GM12875 (cell line): ENCODE measurements around the gene FLVCR1.

Source experiments
- H3K4me3 ChIP-seq: one replicate; pipeline ENCODE4 v1.5.1; 2011; ENCODE audit warnings: low read depth, low read length, control low read depth
- CTCF ChIP-seq: IDR thresholded peaks from 2 replicates; pipeline ENCODE4 v1.5.1; 2011; ENCODE audit warnings: low read depth, mild to moderate bottlenecking, control low read depth, inconsistent platforms, low read length, moderate library complexity, borderline replicate concordance; ENCODE audit not compliant: insufficient read depth

The FLVCR1 gene

GRCh38 chr1:212946872-212947271 is 88.8 kb downstream of the FLVCR1 start:
- no peak for TF ChIP-seq CTCF
- H3K4me3 ChIP-seq: no peak overlapping the region
